Esophagus squamous epithelium (tissue), 5 donors: ENCODE results near the gene TIMP2. TPM values are rescaled to one million over a fixed set of nuclear protein-coding genes. Genes with fewer than 3 reads are reported as not detected.

ENCODE experiments used
- DNase-seq: peaks from one replicate; lab custom pipeline; 2025; lab: John Stamatoyannopoulos, UW
- H3K27ac ChIP-seq, 4 donors: fragments of 200-600 bp; sonication (generic); one replicate each; pipeline ENCODE4 v1.5.1; 2016 to 2019; ENCODE audit warnings: mild to moderate bottlenecking in 1 of 4
- H3K27me3 ChIP-seq, 4 donors: fragments of 200-600 bp; sonication (generic); 1 replicate in 3 of 4; 2 replicates in 1 of 4; pipeline versions ENCODE4 v1.5.1 to v1.6.0; 2017 to 2021; ENCODE audit warnings: antibody characterized with exemption in 1 of 4
- H3K36me3 ChIP-seq, 3 donors: fragments of 200-600 bp; sonication (generic); one replicate each; pipeline ENCODE4 v1.5.1; 2016 to 2019
- H3K4me1 ChIP-seq, 3 donors: fragments of 200-600 bp; sonication (generic); one replicate each; pipeline ENCODE4 v1.5.1; 2017 to 2019
- H3K4me3 ChIP-seq, 4 donors: fragments of 200-600 bp; sonication (generic); 1 replicate in 3 of 4; 2 replicates in 1 of 4; pipeline ENCODE4 v1.5.1; 2016 to 2019; ENCODE audit warnings: mild to moderate bottlenecking in 2 of 4, moderate library complexity in 1 of 4
- H3K9me3 ChIP-seq, 3 donors: fragments of 200-600 bp; sonication (generic); one replicate each; pipeline ENCODE4 v1.5.1; 2016 to 2019
- CTCF ChIP-seq, 6 experiments: fragments of 450-650 bp in 4 of 6; fragments of 200-600 bp in 2 of 6; sonication (generic) in 2 of 6; IDR thresholded peaks; one replicate each; pipeline ENCODE4 v1.5.1; 2016 to 2019; ENCODE audit warnings: antibody characterized with exemption in 6 of 6, mild to moderate bottlenecking in 4 of 6, moderate library complexity in 4 of 6
- POLR2A ChIP-seq, 4 donors: fragments of 450-650 bp; IDR thresholded peaks; one replicate each; pipeline ENCODE4 v1.6.1; 2017; ENCODE audit warnings: antibody characterized with exemption in 4 of 4, mild to moderate bottlenecking in 4 of 4, moderate library complexity in 3 of 4
- WGBS, 2 donors: methylation state at CpG; one replicate each; pipeline ENCODE4 v1.1.5; 2018; 5-methylcytosine and 5-hydroxymethylcytosine counted together
- intact Hi-C: fragments of 100-400 bp; cut with DNase I; formaldehyde crosslinking; loops from one replicate; pipeline ENCODE4 v1.15.0; 2022
- total RNA-seq, 4 donors: library from RNA; depleted of rRNA; stranded (reverse); fragments of >200 nt; gene quantifications; one replicate each; pipeline ENCODE4 v1.1.0, GENCODE V29; 2016
- donor health status: DM: yes; HTN: yes; CAD: no.

TIMP2 gene
- total RNA-seq, 4 donors from 2014 or later: 6.1 to 154 (median 28.2) TPM

DNA sequence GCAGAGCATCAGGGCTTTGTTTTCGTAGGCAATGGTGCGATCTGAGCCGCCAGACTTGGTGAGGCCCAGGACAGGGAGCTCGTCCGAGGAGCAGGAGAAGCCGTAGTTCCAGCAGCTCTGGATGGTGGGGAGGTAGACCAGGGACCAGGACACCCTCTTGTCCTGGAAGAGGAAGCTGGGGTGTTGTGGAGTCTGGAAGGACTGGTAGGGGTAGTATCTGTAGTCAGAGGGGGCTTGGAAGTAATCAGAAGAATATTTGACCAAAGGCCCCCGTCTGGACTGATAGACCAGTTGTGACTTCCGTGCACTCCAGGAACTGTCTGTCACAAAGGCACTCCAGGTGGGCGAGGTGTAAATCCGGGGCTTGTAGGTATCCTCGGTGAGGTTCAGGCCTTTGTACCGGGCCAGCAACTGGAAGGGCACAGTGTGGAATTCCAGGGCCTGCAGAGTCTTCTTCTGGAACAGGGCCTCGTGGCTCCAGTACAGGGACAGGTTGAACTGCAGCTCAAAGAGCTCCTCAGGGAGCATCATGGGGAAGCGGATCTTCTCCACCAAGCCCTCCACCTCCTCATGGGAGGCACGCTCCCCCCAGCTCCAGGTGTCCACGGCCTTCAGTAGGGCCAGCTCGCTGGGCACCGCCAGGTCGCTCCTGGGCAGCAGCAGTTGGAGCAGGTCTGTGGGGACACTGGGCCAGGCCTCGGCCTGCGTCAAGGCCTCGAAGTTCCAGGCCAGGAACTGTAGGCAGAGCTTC, 46.7 kb upstream of the TIMP2 start:
- Histone ChIP-seq H3K9me3 (no peaks in the 10 kb centered on the region), H3K4me3 (peak overlapping the region in 1 of 4 donors; percentile 35), H3K36me3 (peaks cover 0 to 47% (median 0%) of the 10 kb centered on the region in 3 donors), H3K27me3 (no peaks in the 10 kb centered on the region), H3K4me1 (peaks cover 31 to 66% (median 38%) of the 10 kb centered on the region in 3 donors), H3K27ac (peak overlapping the region in 2 of 4 donors; percentile 36 to 59)
- intact Hi-C loops: loop anchor here (5.0 kb wide), 1 partner anchor 105 kb away; no protein-coding TSS in a partner anchor
- 79 to 84% methylated on average over 5 to 9 of the region's 22 CpGs for WGBS, 2 donors
- DNase-seq: no peak
- TF ChIP-seq POLR2A (IDR thresholded peaks at IDR 0.05): no peak
- TF ChIP-seq CTCF (IDR thresholded peaks at IDR 0.05): no peak

DNA sequence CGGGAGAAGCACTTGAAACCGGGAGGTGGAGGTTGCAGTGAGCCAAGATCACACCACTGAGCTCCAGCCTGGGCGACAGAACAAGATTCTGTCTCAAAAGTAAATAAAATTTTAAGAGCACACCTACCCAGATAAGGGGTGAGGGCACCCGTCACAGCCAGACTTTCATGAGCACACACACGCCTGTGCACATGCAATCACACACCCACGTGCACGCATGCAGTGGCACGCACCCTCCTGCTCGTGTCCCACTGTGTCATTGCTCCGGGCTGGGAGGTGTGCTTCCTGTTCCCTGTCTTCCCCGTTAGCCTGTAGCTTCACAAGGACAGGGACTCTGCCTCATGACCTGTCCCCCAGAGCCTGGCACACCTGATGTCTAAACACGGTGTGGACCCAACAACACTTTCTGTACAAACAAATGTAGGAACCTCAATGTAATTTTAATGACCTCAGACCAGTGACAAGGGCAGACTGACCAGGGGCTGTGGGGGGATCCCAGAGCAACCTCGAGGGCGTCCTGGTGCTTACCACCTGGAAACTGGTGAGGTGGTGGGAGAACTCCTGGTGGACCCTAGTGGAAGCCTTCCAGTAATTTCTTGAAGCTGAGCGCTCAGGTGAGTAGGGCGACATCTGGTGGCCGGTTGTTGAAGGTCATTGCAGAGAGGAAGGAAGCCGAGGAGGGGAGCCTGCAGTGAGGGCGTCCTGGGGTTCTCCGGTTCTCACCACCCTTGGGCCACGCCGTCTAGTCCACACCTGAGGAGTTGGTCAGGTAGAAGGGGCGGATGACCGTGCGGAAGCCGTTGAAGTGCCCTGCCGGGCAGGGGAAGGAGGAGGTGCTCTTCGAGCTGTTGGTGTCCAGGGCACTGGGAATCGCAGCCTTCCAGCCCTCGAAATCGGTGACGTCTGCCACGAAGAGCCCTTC, 45.9 kb upstream of the TIMP2 start:
- intact Hi-C loops: loop anchor here (5.0 kb wide), 1 partner anchor 104 kb away; no protein-coding TSS in a partner anchor
- H3K4me1 ChIP-seq: peaks cover 24 to 57% (median 30%) of the 10 kb centered on the region in 3 donors
- no peaks in the 10 kb centered on the region for H3K9me3 ChIP-seq
- TF ChIP-seq CTCF (IDR thresholded peaks at IDR 0.05) (peak; percentile 77 to 89 (median 87)), POLR2A (IDR thresholded peaks at IDR 0.05) (no peak)
- H3K27ac ChIP-seq: peak overlapping the region in 2 of 4 donors; percentile 36 to 59
- no peaks in the 10 kb centered on the region for H3K27me3 ChIP-seq
- H3K36me3 ChIP-seq: peaks cover 0 to 49% (median 0%) of the 10 kb centered on the region in 3 donors
- 19 to 32% methylated on average over 14 to 28 of the region's 33 CpGs for WGBS, 2 donors
- peak overlapping the region in 1 of 4 donors; percentile 35 for H3K4me3 ChIP-seq
- DNase-seq: peak; percentile 20

DNA sequence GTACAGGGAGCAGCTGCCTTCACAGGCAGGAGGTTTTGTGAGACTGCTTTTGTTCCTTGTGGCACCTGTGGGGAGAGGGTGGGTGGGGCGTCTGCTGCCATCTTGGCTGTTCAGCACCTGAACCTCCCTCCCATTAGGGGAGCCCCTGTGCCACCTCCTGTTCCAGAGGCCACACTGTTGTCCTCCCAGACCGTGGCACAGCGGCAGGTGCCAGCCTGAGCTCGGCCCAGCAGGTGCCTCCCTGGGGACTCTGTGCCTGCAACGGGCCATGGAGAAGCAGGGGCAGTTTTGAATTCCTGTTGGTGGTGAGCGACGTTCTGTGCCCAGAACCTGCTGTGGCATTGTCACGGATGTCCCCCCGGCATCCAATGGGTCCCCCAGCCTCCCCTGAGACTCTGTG, 44.7 kb upstream of the TIMP2 start:
- H3K9me3 ChIP-seq: no peaks in the 10 kb centered on the region
- no peaks in the 10 kb centered on the region for H3K27me3 ChIP-seq
- H3K27ac ChIP-seq: no peak overlapping the region
- H3K36me3 ChIP-seq: peaks cover 0 to 49% (median 0%) of the 10 kb centered on the region in 3 donors
- intact Hi-C loops: loop anchor here (5.0 kb wide), 1 partner anchor 103 kb away; no protein-coding TSS in a partner anchor
- DNase-seq: no peak
- TF ChIP-seq CTCF (IDR thresholded peaks at IDR 0.05) (no peak), POLR2A (IDR thresholded peaks at IDR 0.05) (no peak)
- no peak overlapping the region for H3K4me3 ChIP-seq
- WGBS, 2 donors: 50% methylated on average over 2 of the region's 9 CpGs; no CpG with 5 or more reads in 1 of the 2 donors
- H3K4me1 ChIP-seq: peaks cover 19 to 45% (median 22%) of the 10 kb centered on the region in 3 donors

GRCh38 chr17:78967782-78968362, 42.7 kb upstream of the TIMP2 start:
- no peak for DNase-seq
- no peak overlapping the region for H3K4me3 ChIP-seq
- WGBS, 2 donors: 79 to 94% methylated on average over 5 to 12 of the region's 21 CpGs
- intact Hi-C loops: no loop called here
- H3K9me3 ChIP-seq: no peaks in the 10 kb centered on the region
- no peak overlapping the region for H3K27ac ChIP-seq
- no peaks in the 10 kb centered on the region for H3K27me3 ChIP-seq
- peaks cover 9 to 25% (median 11%) of the 10 kb centered on the region in 3 donors for H3K4me1 ChIP-seq
- H3K36me3 ChIP-seq: peaks cover 0 to 49% (median 0%) of the 10 kb centered on the region in 3 donors
- TF ChIP-seq CTCF (IDR thresholded peaks at IDR 0.05) (no peak), POLR2A (IDR thresholded peaks at IDR 0.05) (no peak)
